Measurements from ENCODE around the gene FUZ. TPM values are rescaled to one million over a fixed set of nuclear protein-coding genes. Genes with fewer than 3 reads are reported as not detected.
A peak's percentile ranks its signal among the peaks of the same experiment; 100 is the strongest.

FUZ gene
- total RNA-seq, 1 donor from 2014 or later: 13.2 TPM

DNA sequence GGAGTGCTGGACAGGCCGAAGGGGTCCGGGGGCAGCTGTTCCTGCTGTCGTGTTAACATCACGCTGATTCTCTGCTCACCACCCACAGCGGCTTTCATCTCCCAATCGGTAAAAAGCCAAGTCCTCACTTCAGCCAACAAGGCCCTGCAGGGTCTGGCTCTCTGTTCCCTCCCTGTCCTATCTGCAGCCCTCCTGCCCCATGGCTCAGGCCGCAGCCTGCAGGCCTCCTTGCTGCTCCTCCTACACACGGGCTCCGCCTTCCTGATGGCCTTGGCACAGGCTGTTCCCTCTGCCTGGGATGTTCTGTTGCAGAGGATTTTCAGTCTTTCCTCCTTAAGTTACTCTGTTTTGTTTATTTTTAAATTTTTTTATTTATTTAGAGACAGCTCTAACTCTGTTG is 22.2 kb downstream of the FUZ start:
- no peak overlapping the region for H3K4me3 ChIP-seq (ENCODE audit: low read depth, low read length)
- TF ChIP-seq, protein P1, sequence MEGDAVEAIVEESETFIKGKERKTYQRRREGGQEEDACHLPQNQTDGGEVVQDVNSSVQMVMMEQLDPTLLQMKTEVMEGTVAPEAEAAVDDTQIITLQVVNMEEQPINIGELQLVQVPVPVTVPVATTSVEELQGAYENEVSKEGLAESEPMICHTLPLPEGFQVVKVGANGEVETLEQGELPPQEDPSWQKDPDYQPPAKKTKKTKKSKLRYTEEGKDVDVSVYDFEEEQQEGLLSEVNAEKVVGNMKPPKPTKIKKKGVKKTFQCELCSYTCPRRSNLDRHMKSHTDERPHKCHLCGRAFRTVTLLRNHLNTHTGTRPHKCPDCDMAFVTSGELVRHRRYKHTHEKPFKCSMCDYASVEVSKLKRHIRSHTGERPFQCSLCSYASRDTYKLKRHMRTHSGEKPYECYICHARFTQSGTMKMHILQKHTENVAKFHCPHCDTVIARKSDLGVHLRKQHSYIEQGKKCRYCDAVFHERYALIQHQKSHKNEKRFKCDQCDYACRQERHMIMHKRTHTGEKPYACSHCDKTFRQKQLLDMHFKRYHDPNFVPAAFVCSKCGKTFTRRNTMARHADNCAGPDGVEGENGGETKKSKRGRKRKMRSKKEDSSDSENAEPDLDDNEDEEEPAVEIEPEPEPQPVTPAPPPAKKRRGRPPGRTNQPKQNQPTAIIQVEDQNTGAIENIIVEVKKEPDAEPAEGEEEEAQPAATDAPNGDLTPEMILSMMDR (IDR thresholded peaks at IDR 0.05; ENCODE audit: insufficient read depth, low read length, poor library complexity, severe bottlenecking): no peak
- no peaks in the 10 kb centered on the region for H3K27me3 ChIP-seq (ENCODE audit: control insufficient read depth, insufficient read depth, low read length)
- no peaks in the 10 kb centered on the region for H3K36me3 ChIP-seq (ENCODE audit: control insufficient read depth, insufficient read depth, low read length)
- DNase-seq (ENCODE audit: low read depth): no peak

GRCh38 chr19:49788857-49789256 is 24.2 kb downstream of the FUZ start:
- Histone ChIP-seq H3K36me3 (ENCODE audit: control insufficient read depth, insufficient read depth, low read length) (no peaks in the 10 kb centered on the region), H3K4me3 (ENCODE audit: low read depth, low read length) (no peak overlapping the region), H3K27me3 (ENCODE audit: control insufficient read depth, insufficient read depth, low read length) (no peaks in the 10 kb centered on the region)
- TF ChIP-seq, protein P1 (IDR thresholded peaks at IDR 0.05; ENCODE audit: insufficient read depth, low read length, poor library complexity, severe bottlenecking): no peak
- DNase-seq (ENCODE audit: low read depth): no peak

- Histone ChIP-seq H3K27me3 (ENCODE audit: control insufficient read depth, insufficient read depth, low read length) (no peaks in the 10 kb centered on the region), H3K4me3 (ENCODE audit: low read depth, low read length) (no peak overlapping the region), H3K36me3 (ENCODE audit: control insufficient read depth, insufficient read depth, low read length) (no peaks in the 10 kb centered on the region)
- TF ChIP-seq, protein P1 (IDR thresholded peaks at IDR 0.05; ENCODE audit: insufficient read depth, low read length, poor library complexity, severe bottlenecking): no peak
- DNase-seq (ENCODE audit: low read depth): no peak
Observed at GRCh38 chr19:49787746-49788145, 25.3 kb downstream of the FUZ start.

- no peak overlapping the region for H3K4me3 ChIP-seq (ENCODE audit: low read depth, low read length)
- no peaks in the 10 kb centered on the region for H3K27me3 ChIP-seq (ENCODE audit: control insufficient read depth, insufficient read depth, low read length)
- TF ChIP-seq, protein P1 (IDR thresholded peaks at IDR 0.05; ENCODE audit: insufficient read depth, low read length, poor library complexity, severe bottlenecking): no peak
- DNase-seq (ENCODE audit: low read depth): peak; percentile 34
- no peaks in the 10 kb centered on the region for H3K36me3 ChIP-seq (ENCODE audit: control insufficient read depth, insufficient read depth, low read length)
Observed at GRCh38 chr19:49786376-49786820, 26.7 kb downstream of the FUZ start.

GRCh38 chr19:49782515-49782914 is 30.6 kb downstream of the FUZ start:
- H3K27me3 ChIP-seq (ENCODE audit: control insufficient read depth, insufficient read depth, low read length): no peaks in the 10 kb centered on the region
- DNase-seq (ENCODE audit: low read depth): no peak
- no peaks in the 10 kb centered on the region for H3K36me3 ChIP-seq (ENCODE audit: control insufficient read depth, insufficient read depth, low read length)
- no peak overlapping the region for H3K4me3 ChIP-seq (ENCODE audit: low read depth, low read length)
- TF ChIP-seq, protein P1 (IDR thresholded peaks at IDR 0.05; ENCODE audit: insufficient read depth, low read length, poor library complexity, severe bottlenecking): no peak

DNA sequence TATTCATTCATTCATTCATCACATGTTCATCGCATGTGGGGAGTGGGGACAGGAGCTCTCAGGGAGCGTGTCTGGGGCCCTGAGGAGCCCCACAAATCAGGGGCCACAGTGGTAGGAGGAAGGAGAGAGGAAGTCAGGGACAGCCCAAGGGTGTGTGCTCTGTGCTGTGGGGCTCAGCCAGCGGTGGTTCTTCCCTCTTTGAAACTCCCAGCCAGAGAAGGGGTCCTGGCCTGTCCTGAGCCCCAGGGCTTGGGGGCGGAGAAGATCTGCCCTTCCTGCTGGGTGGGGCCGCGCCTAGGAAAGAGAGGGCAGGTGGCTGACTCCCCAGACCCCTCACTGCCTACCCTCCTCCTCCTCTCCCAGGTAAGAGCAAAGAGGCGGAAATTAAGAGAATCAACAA is 31.7 kb downstream of the FUZ start:
- DNase-seq (ENCODE audit: low read depth): no peak
- Histone ChIP-seq H3K36me3 (ENCODE audit: control insufficient read depth, insufficient read depth, low read length) (no peaks in the 10 kb centered on the region), H3K4me3 (ENCODE audit: low read depth, low read length) (no peak overlapping the region), H3K27me3 (ENCODE audit: control insufficient read depth, insufficient read depth, low read length) (no peaks in the 10 kb centered on the region)
- TF ChIP-seq, protein P1 (IDR thresholded peaks at IDR 0.05; ENCODE audit: insufficient read depth, low read length, poor library complexity, severe bottlenecking): no peak
